Uterus (tissue), 4 donors: ENCODE results near the gene CDC42SE1. TPM values are rescaled to one million over a fixed set of nuclear protein-coding genes. Genes with fewer than 3 reads are reported as not detected.

Experiments
- DNase-seq, 2 donors: peaks; one replicate each; pipeline ENCODE4 v3.0.0-alpha.2; 2019 to 2020
- H3K27ac ChIP-seq, 2 donors: fragments of 200-600 bp; sonication (generic); 1 replicate in 1 of 2; 2 replicates in 1 of 2; pipeline ENCODE4 v1.5.1; 2016 to 2018
- H3K27me3 ChIP-seq, 2 donors: fragments of 200-600 bp; sonication (generic); one replicate each; pipeline ENCODE4 v1.5.1; 2018 to 2019; ENCODE audit warnings: control low read depth in 1 of 2
- H3K36me3 ChIP-seq, 2 donors: fragments of 200-600 bp; sonication (generic); one replicate each; pipeline ENCODE4 v1.5.1; 2019; ENCODE audit warnings: control low read depth in 1 of 2
- H3K4me1 ChIP-seq, 2 donors: fragments of 200-600 bp; sonication (generic); one replicate each; pipeline ENCODE4 v1.5.1; 2018 to 2019; ENCODE audit warnings: control low read depth in 1 of 2
- H3K4me3 ChIP-seq, 2 donors: fragments of 200-600 bp; sonication (generic); 1 replicate in 1 of 2; 2 replicates in 1 of 2; pipeline ENCODE4 v1.5.1; 2018 to 2019; ENCODE audit warnings: mild to moderate bottlenecking in 1 of 2
- H3K9me3 ChIP-seq, 2 donors: fragments of 200-600 bp; sonication (generic); one replicate each; pipeline ENCODE4 v1.5.1; 2019; ENCODE audit warnings: control low read depth in 1 of 2
- POLR2A ChIP-seq, 2 donors: fragments of 450-650 bp; IDR thresholded peaks; one replicate each; pipeline ENCODE4 v1.6.1; 2016; ENCODE audit warnings: antibody characterized with exemption in 2 of 2, mild to moderate bottlenecking in 1 of 2, moderate library complexity in 1 of 2
- intact Hi-C: fragments of 100-400 bp; cut with DNase I; formaldehyde crosslinking; loops from one replicate; pipeline ENCODE4 v1.15.1; 2023; ENCODE audit warnings: low total_unique reads
- total RNA-seq, 4 donors: library from RNA; depleted of rRNA in 3 of 4; stranded (reverse); fragments of >200 nt in 3 of 4; gene quantifications; one replicate each; pipeline versions ENCODE4 v1.1.0 to v1.2.4, GENCODE V29; 2014 to 2023
- TF ChIP-seq, protein P1 (sequence below), 4 experiments: fragments of 200-600 bp in 2 of 4; fragments of 450-650 bp in 2 of 4; sonication (generic) in 2 of 4; IDR thresholded peaks; one replicate each; pipeline ENCODE4 v1.5.1; 2016 to 2019; ENCODE audit warnings: antibody characterized with exemption in 4 of 4, mild to moderate bottlenecking in 2 of 4, moderate library complexity in 1 of 4
- donor health status: DM: yes; HTN: yes; CAD: no.

The CDC42SE1 gene
- total RNA-seq, 4 donors from 2014 or later: 21.5 to 80.8 (median 39.4) TPM

- H3K4me1 ChIP-seq: no peaks in the 10 kb centered on the region
- DNase-seq: peak; percentile 96 to 97
- peak; percentile 69 to 71 for TF ChIP-seq POLR2A (IDR thresholded peaks at IDR 0.05)
- TF ChIP-seq, protein P1, sequence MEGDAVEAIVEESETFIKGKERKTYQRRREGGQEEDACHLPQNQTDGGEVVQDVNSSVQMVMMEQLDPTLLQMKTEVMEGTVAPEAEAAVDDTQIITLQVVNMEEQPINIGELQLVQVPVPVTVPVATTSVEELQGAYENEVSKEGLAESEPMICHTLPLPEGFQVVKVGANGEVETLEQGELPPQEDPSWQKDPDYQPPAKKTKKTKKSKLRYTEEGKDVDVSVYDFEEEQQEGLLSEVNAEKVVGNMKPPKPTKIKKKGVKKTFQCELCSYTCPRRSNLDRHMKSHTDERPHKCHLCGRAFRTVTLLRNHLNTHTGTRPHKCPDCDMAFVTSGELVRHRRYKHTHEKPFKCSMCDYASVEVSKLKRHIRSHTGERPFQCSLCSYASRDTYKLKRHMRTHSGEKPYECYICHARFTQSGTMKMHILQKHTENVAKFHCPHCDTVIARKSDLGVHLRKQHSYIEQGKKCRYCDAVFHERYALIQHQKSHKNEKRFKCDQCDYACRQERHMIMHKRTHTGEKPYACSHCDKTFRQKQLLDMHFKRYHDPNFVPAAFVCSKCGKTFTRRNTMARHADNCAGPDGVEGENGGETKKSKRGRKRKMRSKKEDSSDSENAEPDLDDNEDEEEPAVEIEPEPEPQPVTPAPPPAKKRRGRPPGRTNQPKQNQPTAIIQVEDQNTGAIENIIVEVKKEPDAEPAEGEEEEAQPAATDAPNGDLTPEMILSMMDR (IDR thresholded peaks at IDR 0.05): peak in 2 of 4 experiments; percentile 14 to 27
- H3K36me3 ChIP-seq: no peaks in the 10 kb centered on the region
- H3K27me3 ChIP-seq: no peaks in the 10 kb centered on the region
- peak within 1 kb of the TSS; percentile 90 to 93 for H3K27ac ChIP-seq
- no peaks in the 10 kb centered on the region for H3K9me3 ChIP-seq
- intact Hi-C loops: no loop called here
- H3K4me3 ChIP-seq: peak within 1 kb of the TSS; percentile 74 to 84
Observed at GRCh38 chr1:151008244-151009205, 50.9 kb downstream of the CDC42SE1 start, which contains the start of gene PRUNE1. PRUNE1 (plus strand) TSS chr1:151008449; CDS start chr1:151008633, 184 bp downstream.

DNA sequence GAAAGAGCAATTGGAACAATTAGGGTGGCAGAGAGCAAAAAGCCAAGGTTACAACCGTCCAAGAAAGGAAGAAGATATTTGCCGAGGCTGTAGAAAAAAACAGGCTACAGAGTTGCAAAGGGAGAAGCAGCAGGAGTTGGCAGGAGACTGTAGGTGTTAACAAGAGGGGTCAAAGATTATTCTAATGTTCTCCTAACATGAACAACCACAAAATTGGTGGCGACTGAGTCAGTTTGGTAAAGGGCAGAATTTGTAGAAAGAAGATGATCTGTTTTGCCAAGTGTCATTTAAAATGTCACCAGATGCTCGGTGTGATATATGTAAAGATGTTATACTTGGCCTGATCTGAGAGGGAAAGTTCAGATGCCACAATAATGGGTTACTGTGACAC lies 51.6 kb downstream of the CDC42SE1 start:
- no peaks in the 10 kb centered on the region for H3K4me1 ChIP-seq

GRCh38 chr1:151006327-151007052 lies 52.9 kb downstream of the CDC42SE1 start, which contains the start of gene MINDY1:
MINDY1 (minus strand) TSS chr1:151006902; CDS start chr1:151002617, 4,285 bp downstream.
- TF ChIP-seq, protein P1 (IDR thresholded peaks at IDR 0.05): peak; percentile 36 to 74 (median 67)
- peak; percentile 61 to 72 for TF ChIP-seq POLR2A (IDR thresholded peaks at IDR 0.05)
- intact Hi-C loops: no loop called here
- no peaks in the 10 kb centered on the region for H3K27me3 ChIP-seq
- peak within 1 kb of the TSS; percentile 90 to 93 for H3K27ac ChIP-seq
- peaks cover 0 to 4% of the 10 kb centered on the region in 2 donors for H3K4me1 ChIP-seq
- peak; percentile 68 to 81 for DNase-seq
- H3K36me3 ChIP-seq: no peaks in the 10 kb centered on the region
- H3K4me3 ChIP-seq: peak within 1 kb of the TSS; percentile 54 to 71
- H3K9me3 ChIP-seq: no peaks in the 10 kb centered on the region

More for the DNA sequence above, 51.6 kb downstream of the CDC42SE1 start:
- peak overlapping the region; percentile 90 to 93 for H3K27ac ChIP-seq
- H3K4me3 ChIP-seq: peak overlapping the region; percentile 74 to 84
- TF ChIP-seq, protein P1 (IDR thresholded peaks at IDR 0.05): no peak
- no peak for TF ChIP-seq POLR2A (IDR thresholded peaks at IDR 0.05)
- no peaks in the 10 kb centered on the region for H3K9me3 ChIP-seq
- no peaks in the 10 kb centered on the region for H3K27me3 ChIP-seq
- no peak for DNase-seq
- intact Hi-C loops: no loop called here
- no peaks in the 10 kb centered on the region for H3K36me3 ChIP-seq

DNA sequence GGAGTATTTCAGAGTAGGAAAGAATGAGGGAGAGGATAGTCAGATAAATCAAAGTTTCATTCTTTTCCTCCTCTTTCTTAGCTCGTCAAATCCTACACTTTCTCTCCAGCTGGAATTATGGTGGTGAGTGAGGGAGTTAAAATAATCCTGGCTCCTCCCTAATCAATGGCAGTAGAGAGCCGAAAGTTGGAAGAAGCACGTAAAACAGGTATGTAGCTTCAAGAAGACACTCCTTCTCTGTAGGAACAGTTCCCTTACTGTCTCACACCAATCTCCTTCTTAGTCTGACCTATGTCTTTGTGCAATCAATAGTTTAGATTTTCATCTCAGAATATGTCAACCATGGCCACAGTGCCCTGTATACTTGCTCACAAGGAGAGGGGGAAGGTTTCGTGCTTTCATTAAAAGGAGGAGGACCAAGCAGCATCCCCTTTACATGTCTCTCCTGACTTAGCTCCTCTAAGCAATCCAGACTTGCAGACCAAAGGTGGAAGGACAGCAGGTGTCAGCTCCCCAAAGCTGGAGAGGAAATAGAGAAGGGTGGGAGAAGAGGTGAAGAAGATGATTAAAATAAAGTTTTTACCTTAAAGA lies 53.6 kb downstream of the CDC42SE1 start:
- Histone ChIP-seq H3K4me3 (peak overlapping the region; percentile 54 to 71), H3K36me3 (no peaks in the 10 kb centered on the region), H3K27ac (peak overlapping the region; percentile 90 to 93), H3K27me3 (no peaks in the 10 kb centered on the region), H3K9me3 (no peaks in the 10 kb centered on the region), H3K4me1 (peaks cover 0 to 4% of the 10 kb centered on the region in 2 donors)
- intact Hi-C loops: no loop called here
- TF ChIP-seq, protein P1 (IDR thresholded peaks at IDR 0.05): no peak
- no peak for TF ChIP-seq POLR2A (IDR thresholded peaks at IDR 0.05)
- no peak for DNase-seq
